Right lung (tissue), 10 donors: Measurements from ENCODE around the gene HIPK4. TPM values are rescaled to one million over a fixed set of nuclear protein-coding genes. Genes with fewer than 3 reads are reported as not detected.
"Not testable (repeated sequence)": the region's sequence is repeated elsewhere in the genome, so short reads cannot be mapped to it uniquely, and the experiment has no call there.

ENCODE experiments used
- DNase-seq, 2 donors: peaks; one replicate each; pipeline ENCODE4 v3.0.0-alpha.2; 2013
- long read RNA-seq, 8 donors: transcript quantifications; one replicate each; lab custom pipeline, GENCODE V29; 2026
- polyA plus RNA-seq, 5 donors: library from polyadenylated mRNA; unstranded; fragments of 120-200 nt; gene quantifications; one replicate each; pipeline versions ENCODE4 v1.2.1 to v1.2.3, GENCODE V29; 2013; ENCODE audit warnings: inconsistent platforms in 1 of 5, low replicate concordance in 1 of 5; ENCODE audit not compliant: insufficient read length in 5 of 5, insufficient read depth in 1 of 5

The HIPK4 gene
- polyA plus RNA-seq, result under 1 TPM; 0.09 to 0.42 (median 0.18) TPM
- long read RNA-seq, donor 1, result 0 reads
- long read RNA-seq, donor 2, result 0 reads
- long read RNA-seq, donor 3, result 0 reads
- long read RNA-seq, donor 4, result 0 reads
- long read RNA-seq, donor 5, result 0 reads
- long read RNA-seq, donor 6, result 0 reads
- long read RNA-seq, donor 7, result 0 reads
- long read RNA-seq, donor 8, result 0 reads

- no peak for DNase-seq
These were observed at the start of gene HIPK4 for GRCh38 chr19:40390084-40390742. HIPK4 (minus strand) TSS chr19:40390181; CDS start chr19:40389902, 279 bp downstream.

GRCh38 chr19:40438284-40438683 is 48.3 kb upstream of the HIPK4 start:
- DNase-seq, result no peak

- peak; percentile 94 to 96 for DNase-seq
These were observed 43.6 kb upstream of the HIPK4 start for GRCh38 chr19:40433391-40434216.

GRCh38 chr19:40432760-40433159 is 42.8 kb upstream of the HIPK4 start:
- not testable (repeated sequence) for DNase-seq

GRCh38 chr19:40431698-40432097 is 41.7 kb upstream of the HIPK4 start:
- no peak for DNase-seq

GRCh38 chr19:40430242-40430641 is 40.3 kb upstream of the HIPK4 start:
- DNase-seq, result not testable (repeated sequence)

- DNase-seq, result not testable (repeated sequence)
These were observed 38.2 kb upstream of the HIPK4 start for GRCh38 chr19:40428197-40428596.

- peak; percentile 99 for DNase-seq
These were observed 35.7 kb upstream of the HIPK4 start, which contains the start of gene SERTAD1 for GRCh38 chr19:40425450-40426287. SERTAD1 (minus strand) TSS chr19:40425992; CDS start chr19:40423546, 2,446 bp downstream.

- peak in 1 of 2 donors; percentile 61 for DNase-seq
These were observed 34.9 kb upstream of the HIPK4 start for GRCh38 chr19:40424637-40425449.

GRCh38 chr19:40423938-40424337 is 34.0 kb upstream of the HIPK4 start:
- no peak for DNase-seq

- no peak for DNase-seq
These were observed 33.0 kb upstream of the HIPK4 start for GRCh38 chr19:40422748-40423566.

GRCh38 chr19:40421993-40422747 is 32.2 kb upstream of the HIPK4 start:
- DNase-seq, result no peak

- DNase-seq, result peak; percentile 96 to 99
These were observed 31.1 kb upstream of the HIPK4 start for GRCh38 chr19:40420766-40421765.

- no peak for DNase-seq
These were observed 30.4 kb upstream of the HIPK4 start for GRCh38 chr19:40420451-40420765.

GRCh38 chr19:40419780-40420179 is 29.8 kb upstream of the HIPK4 start:
- no peak for DNase-seq

GRCh38 chr19:40419066-40419612 is 29.2 kb upstream of the HIPK4 start:
- no peak for DNase-seq

GRCh38 chr19:40418040-40418439 is 28.1 kb upstream of the HIPK4 start:
- DNase-seq, result no peak

- DNase-seq, result no peak
These were observed 27.6 kb upstream of the HIPK4 start for GRCh38 chr19:40417643-40417981.
